Esophagus squamous epithelium (tissue), 5 donors: Measurements from ENCODE around the gene SH3BP2. TPM values are rescaled to one million over a fixed set of nuclear protein-coding genes. Genes with fewer than 3 reads are reported as not detected.
A peak's percentile ranks its signal among the peaks of the same experiment; 100 is the strongest.

Source experiments
- DNase-seq: peaks from one replicate; lab custom pipeline; 2025; lab: John Stamatoyannopoulos, UW
- H3K27ac ChIP-seq, 4 donors: fragments of 200-600 bp; sonication (generic); one replicate each; pipeline ENCODE4 v1.5.1; 2016 to 2019; ENCODE audit warnings: mild to moderate bottlenecking in 1 of 4
- H3K27me3 ChIP-seq, 4 donors: fragments of 200-600 bp; sonication (generic); 1 replicate in 3 of 4; 2 replicates in 1 of 4; pipeline versions ENCODE4 v1.5.1 to v1.6.0; 2017 to 2021; ENCODE audit warnings: antibody characterized with exemption in 1 of 4
- H3K36me3 ChIP-seq, 3 donors: fragments of 200-600 bp; sonication (generic); one replicate each; pipeline ENCODE4 v1.5.1; 2016 to 2019
- H3K4me1 ChIP-seq, 3 donors: fragments of 200-600 bp; sonication (generic); one replicate each; pipeline ENCODE4 v1.5.1; 2017 to 2019
- H3K4me3 ChIP-seq, 4 donors: fragments of 200-600 bp; sonication (generic); 1 replicate in 3 of 4; 2 replicates in 1 of 4; pipeline ENCODE4 v1.5.1; 2016 to 2019; ENCODE audit warnings: mild to moderate bottlenecking in 2 of 4, moderate library complexity in 1 of 4
- H3K9me3 ChIP-seq, 3 donors: fragments of 200-600 bp; sonication (generic); one replicate each; pipeline ENCODE4 v1.5.1; 2016 to 2019
- CTCF ChIP-seq, 6 experiments: fragments of 450-650 bp in 4 of 6; fragments of 200-600 bp in 2 of 6; sonication (generic) in 2 of 6; IDR thresholded peaks; one replicate each; pipeline ENCODE4 v1.5.1; 2016 to 2019; ENCODE audit warnings: antibody characterized with exemption in 6 of 6, mild to moderate bottlenecking in 4 of 6, moderate library complexity in 4 of 6
- POLR2A ChIP-seq, 4 donors: fragments of 450-650 bp; IDR thresholded peaks; one replicate each; pipeline ENCODE4 v1.6.1; 2017; ENCODE audit warnings: antibody characterized with exemption in 4 of 4, mild to moderate bottlenecking in 4 of 4, moderate library complexity in 3 of 4
- WGBS, 2 donors: methylation state at CpG; one replicate each; pipeline ENCODE4 v1.1.5; 2018; 5-methylcytosine and 5-hydroxymethylcytosine counted together
- intact Hi-C: fragments of 100-400 bp; cut with DNase I; formaldehyde crosslinking; loops from one replicate; pipeline ENCODE4 v1.15.0; 2022
- total RNA-seq, 4 donors: library from RNA; depleted of rRNA; stranded (reverse); fragments of >200 nt; gene quantifications; one replicate each; pipeline ENCODE4 v1.1.0, GENCODE V29; 2016
- donor health status: DM: yes; HTN: yes; CAD: no.

Gene SH3BP2
- total RNA-seq, 4 donors from 2014 or later = 13.5 to 36.8 (median 34.0) TPM

GRCh38 chr4:2868877-2869487, 76.1 kb downstream of the SH3BP2 start:
- Histone ChIP-seq H3K4me3 (peak overlapping the region in 2 of 4 donors; percentile 22 to 52), H3K9me3 (no peaks in the 10 kb centered on the region), H3K27me3 (no peaks in the 10 kb centered on the region), H3K36me3 (no peaks in the 10 kb centered on the region), H3K27ac (peak overlapping the region; percentile 30 to 84 (median 69)), H3K4me1 (peaks cover 9 to 97% (median 56%) of the 10 kb centered on the region in 3 donors)
- WGBS, 2 donors = 75% methylated on average over 12 of the region's 12 CpGs
- DNase-seq = no peak
- intact Hi-C loops = no loop called here
- TF ChIP-seq POLR2A (IDR thresholded peaks at IDR 0.05) = no peak
- no peak for TF ChIP-seq CTCF (IDR thresholded peaks at IDR 0.05)

- 67 to 72% methylated on average over 6 of the region's 6 CpGs for WGBS, 2 donors
Observed at GRCh38 chr4:2869659-2870058, 76.8 kb downstream of the SH3BP2 start.

GRCh38 chr4:2870082-2870481, 77.2 kb downstream of the SH3BP2 start:
- peak overlapping the region in 2 of 4 donors; percentile 66 to 72 for H3K27ac ChIP-seq
- 80 to 82% methylated on average over 2 of the region's 2 CpGs for WGBS, 2 donors
- H3K4me1 ChIP-seq = peaks cover 3 to 97% (median 63%) of the 10 kb centered on the region in 3 donors
- intact Hi-C loops = no loop called here
- H3K36me3 ChIP-seq = no peaks in the 10 kb centered on the region
- DNase-seq = no peak
- H3K9me3 ChIP-seq = no peaks in the 10 kb centered on the region
- TF ChIP-seq CTCF (IDR thresholded peaks at IDR 0.05) (no peak), POLR2A (IDR thresholded peaks at IDR 0.05) (no peak)
- no peaks in the 10 kb centered on the region for H3K27me3 ChIP-seq
- H3K4me3 ChIP-seq = no peak overlapping the region

More at GRCh38 chr4:2869659-2870058, 76.8 kb downstream of the SH3BP2 start:
- TF ChIP-seq POLR2A (IDR thresholded peaks at IDR 0.05) = no peak
- no peak for TF ChIP-seq CTCF (IDR thresholded peaks at IDR 0.05)
- Histone ChIP-seq H3K27me3 (no peaks in the 10 kb centered on the region), H3K9me3 (no peaks in the 10 kb centered on the region), H3K27ac (peak overlapping the region in 3 of 4 donors; percentile 66 to 84 (median 72)), H3K4me3 (peak overlapping the region in 1 of 4 donors; percentile 52), H3K4me1 (peaks cover 3 to 97% (median 59%) of the 10 kb centered on the region in 3 donors), H3K36me3 (no peaks in the 10 kb centered on the region)
- no peak for DNase-seq
- intact Hi-C loops = no loop called here

DNA sequence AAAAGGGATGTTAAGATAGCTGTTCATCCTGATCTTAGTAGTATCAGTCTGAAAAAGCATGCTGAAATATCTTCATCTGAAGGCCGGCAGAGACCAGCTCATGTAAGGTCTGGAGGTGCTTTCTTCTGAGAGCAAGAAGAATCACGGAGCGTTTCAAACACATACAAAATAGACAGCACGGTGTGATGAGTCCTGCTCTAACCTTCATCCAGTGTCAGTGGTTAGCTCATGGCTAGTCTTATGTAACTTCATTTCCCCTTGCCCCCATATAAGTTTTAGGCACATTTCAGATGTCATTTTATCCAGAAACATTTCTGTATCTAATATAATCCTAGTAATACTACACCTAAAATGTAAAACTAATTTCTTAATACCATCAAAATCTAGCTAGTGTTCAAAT, 78.6 kb downstream of the SH3BP2 start:
- no peak for DNase-seq
- H3K36me3 ChIP-seq = peaks cover 0 to 11% (median 0%) of the 10 kb centered on the region in 3 donors
- intact Hi-C loops = no loop called here
- no peak for TF ChIP-seq POLR2A (IDR thresholded peaks at IDR 0.05)
- TF ChIP-seq CTCF (IDR thresholded peaks at IDR 0.05) = no peak
- no peaks in the 10 kb centered on the region for H3K27me3 ChIP-seq
- WGBS, 2 donors = 73 to 83% methylated on average over 4 of the region's 4 CpGs
- H3K4me3 ChIP-seq = no peak overlapping the region
- peak overlapping the region in 1 of 4 donors; percentile 3 for H3K27ac ChIP-seq
- H3K4me1 ChIP-seq = peaks cover 3 to 92% (median 55%) of the 10 kb centered on the region in 3 donors
- no peaks in the 10 kb centered on the region for H3K9me3 ChIP-seq

DNA sequence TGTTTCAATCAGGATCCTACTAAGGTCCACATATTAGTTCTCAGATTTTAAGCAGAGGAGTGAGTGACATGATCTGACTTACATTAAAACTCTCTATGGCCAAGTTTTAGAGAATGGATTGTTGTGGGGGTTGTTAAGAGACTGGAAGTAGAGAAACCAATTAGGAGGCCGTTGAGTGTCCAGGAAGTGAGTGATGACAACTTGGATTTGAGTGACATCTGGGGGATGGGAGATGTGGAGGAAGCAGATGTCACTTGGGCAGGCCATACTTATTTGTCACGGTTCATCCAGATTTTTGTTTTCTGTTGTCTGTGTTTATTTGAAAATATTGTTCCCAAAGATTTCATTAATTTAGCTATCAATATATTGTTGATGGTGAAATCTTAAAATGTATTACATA, 79.0 kb downstream of the SH3BP2 start:
- DNase-seq = no peak

More for the DNA sequence above, 79.0 kb downstream of the SH3BP2 start:
- WGBS, 2 donors = 55 to 57% methylated on average over 2 of the region's 2 CpGs
- Histone ChIP-seq H3K9me3 (no peaks in the 10 kb centered on the region), H3K27ac (peak overlapping the region in 1 of 4 donors; percentile 3), H3K4me1 (peaks cover 3 to 88% (median 53%) of the 10 kb centered on the region in 3 donors), H3K27me3 (no peaks in the 10 kb centered on the region), H3K4me3 (no peak overlapping the region), H3K36me3 (peaks cover 0 to 16% (median 0%) of the 10 kb centered on the region in 3 donors)
- intact Hi-C loops = no loop called here
- TF ChIP-seq CTCF (IDR thresholded peaks at IDR 0.05) = no peak
- no peak for TF ChIP-seq POLR2A (IDR thresholded peaks at IDR 0.05)
